Activated CD8-positive, alpha-beta T cell treated with anti-CD3 and anti-CD28 coated beads, Interleukin-2, amount 10 ng/mL, durations not matched to agents 7 days and 5 days (primary cell): ENCODE results near the gene ABHD3. TPM values are rescaled to one million over a fixed set of nuclear protein-coding genes. Genes with fewer than 3 reads are reported as not detected.
"Not testable (repeated sequence)": the region's sequence is repeated elsewhere in the genome, so short reads cannot be mapped to it uniquely, and the experiment has no call there.

Experiments
- ATAC-seq: fragments of 150-1000 bp; cut with Tn5 transposase; one replicate; pipeline ENCODE4 v1.10.0; 2021; ENCODE audit warnings: moderate library complexity
- CTCF ChIA-PET: fragments of 350-600 bp; sonication (Branson Sonifier 250); formaldehyde crosslinking; loops from one replicate; lab custom pipeline; 2021; ENCODE audit warnings: antibody characterized with exemption; lab: Charles Lee
- POLR2A ChIA-PET: fragments of 350-600 bp; sonication (Branson Sonifier 250); formaldehyde crosslinking; loops from one replicate; lab custom pipeline; 2021; ENCODE audit warnings: antibody characterized with exemption; lab: Charles Lee
- DNase-seq: peaks from one replicate; pipeline ENCODE4 v3.0.0-alpha.2; 2020
- H3K27ac Mint-ChIP-seq: one replicate; pipeline ENCODE4 v1.8.0; 2021; ENCODE audit warnings: mild to moderate bottlenecking, mixed read lengths
- H3K27me3 Mint-ChIP-seq: one replicate; pipeline ENCODE4 v1.8.0; 2021; ENCODE audit warnings: low read depth, mixed read lengths
- H3K36me3 Mint-ChIP-seq: one replicate; pipeline ENCODE4 v1.8.0; 2021; ENCODE audit warnings: low read depth, mixed read lengths
- H3K4me1 Mint-ChIP-seq: one replicate; pipeline ENCODE4 v1.8.0; 2021; ENCODE audit warnings: low read depth, mixed read lengths
- H3K4me3 Mint-ChIP-seq: one replicate; pipeline ENCODE4 v1.8.0; 2021; ENCODE audit warnings: mild to moderate bottlenecking, mixed read lengths
- H3K9me3 Mint-ChIP-seq: one replicate; pipeline ENCODE4 v1.8.0; 2022; ENCODE audit warnings: mixed read lengths; ENCODE audit not compliant: insufficient read depth
- total RNA-seq, 2 experiments: library from RNA; stranded (reverse); gene quantifications; one replicate each; pipeline ENCODE4 v1.2.3, GENCODE V29; 2021

The ABHD3 gene
- total RNA-seq, 2 experiments from 2014 or later, result 54.0 to 57.5 TPM

- H3K27ac Mint-ChIP-seq, result peak overlapping the region; percentile 94
- ChIA-PET POLR2A (interaction anchor here (0.6 to 3.2 kb wide), 7 partner anchors 11 to 140 kb away, joined by 3 to 26 read pairs (median 4); partner anchors contain the start of genes ABHD3, ESCO1 and SNRPD1), CTCF (interaction anchor here (0.6 to 2.2 kb wide), 4 partner anchors 28 to 139 kb away, joined by 3 to 11 read pairs (median 8); partner anchors contain the start of genes ABHD3 and ESCO1)
- H3K27me3 Mint-ChIP-seq, result peaks cover 15% of the 10 kb centered on the region
- ATAC-seq (peak; percentile 18), DNase-seq (no peak)
- H3K9me3 Mint-ChIP-seq, result peaks cover 10% of the 10 kb centered on the region
- H3K4me3 Mint-ChIP-seq, result peak overlapping the region; percentile 88
- peaks cover 20% of the 10 kb centered on the region for H3K36me3 Mint-ChIP-seq
- peaks cover 33% of the 10 kb centered on the region for H3K4me1 Mint-ChIP-seq
Observed at GRCh38 chr18:21739604-21740537, 35.3 kb upstream of the ABHD3 start.

- Mint-ChIP-seq H3K36me3 (peaks cover 16% of the 10 kb centered on the region), H3K27me3 (peaks cover 15% of the 10 kb centered on the region), H3K4me1 (peaks cover 15% of the 10 kb centered on the region)
- H3K4me3 Mint-ChIP-seq, POLR2A ChIA-PET, DNase-seq, H3K9me3 Mint-ChIP-seq, H3K27ac Mint-ChIP-seq, ATAC-seq: not testable (repeated sequence)
- CTCF ChIA-PET, result interaction anchor here (0.8 kb wide), 1 partner anchor 9 kb away, joined by 3 read pairs; no protein-coding TSS in a partner anchor
Observed at GRCh38 chr18:21736926-21737325, 32.4 kb upstream of the ABHD3 start.

- H3K27ac Mint-ChIP-seq, result no peak overlapping the region
- peaks cover 15% of the 10 kb centered on the region for H3K27me3 Mint-ChIP-seq
- peaks cover 13% of the 10 kb centered on the region for H3K4me1 Mint-ChIP-seq
- H3K9me3 Mint-ChIP-seq, result peaks cover 10% of the 10 kb centered on the region
- no peak overlapping the region for H3K4me3 Mint-ChIP-seq
- POLR2A ChIA-PET, result no interaction called here
- CTCF ChIA-PET, result no interaction called here
- ATAC-seq, result no peak
- no peak for DNase-seq
- peaks cover 16% of the 10 kb centered on the region for H3K36me3 Mint-ChIP-seq
Observed at GRCh38 chr18:21735452-21736015, 31.0 kb upstream of the ABHD3 start.

GRCh38 chr18:21733011-21733410 lies 28.4 kb upstream of the ABHD3 start:
- H3K27ac Mint-ChIP-seq, result no peak overlapping the region
- peaks cover 11% of the 10 kb centered on the region for H3K27me3 Mint-ChIP-seq
- CTCF ChIA-PET, result interaction anchor here (0.8 kb wide), 1 partner anchor 8 kb away, joined by 3 read pairs; no protein-coding TSS in a partner anchor
- DNase-seq (no peak), ATAC-seq (no peak)
- no peak overlapping the region for H3K4me3 Mint-ChIP-seq
- H3K4me1 Mint-ChIP-seq, result no peaks in the 10 kb centered on the region
- POLR2A ChIA-PET, result no interaction called here
- H3K36me3 Mint-ChIP-seq, result peaks cover 13% of the 10 kb centered on the region
- peaks cover 7% of the 10 kb centered on the region for H3K9me3 Mint-ChIP-seq

GRCh38 chr18:21727702-21728101 lies 23.1 kb upstream of the ABHD3 start:
- ATAC-seq (no peak), DNase-seq (no peak)
- Mint-ChIP-seq H3K27me3 (peaks cover 2% of the 10 kb centered on the region), H3K36me3 (no peaks in the 10 kb centered on the region), H3K4me3 (no peak overlapping the region), H3K27ac (no peak overlapping the region), H3K9me3 (no peaks in the 10 kb centered on the region), H3K4me1 (no peaks in the 10 kb centered on the region)
- CTCF ChIA-PET, result interaction anchor here (0.8 kb wide), 1 partner anchor 9 kb away, joined by 3 read pairs; no protein-coding TSS in a partner anchor
- POLR2A ChIA-PET, result no interaction called here

GRCh38 chr18:21725201-21725600 lies 20.6 kb upstream of the ABHD3 start:
- ChIA-PET POLR2A (no interaction called here), CTCF (no interaction called here)
- no peak for DNase-seq
- Mint-ChIP-seq H3K9me3 (no peaks in the 10 kb centered on the region), H3K4me3 (no peak overlapping the region), H3K4me1 (no peaks in the 10 kb centered on the region), H3K36me3 (no peaks in the 10 kb centered on the region), H3K27me3 (peaks cover 2% of the 10 kb centered on the region), H3K27ac (no peak overlapping the region)
- ATAC-seq, result no peak

- ATAC-seq (no peak), DNase-seq (no peak)
- ChIA-PET CTCF (no interaction called here), POLR2A (no interaction called here)
- H3K4me1 Mint-ChIP-seq, result no peaks in the 10 kb centered on the region
- H3K9me3 Mint-ChIP-seq, result no peaks in the 10 kb centered on the region
- no peaks in the 10 kb centered on the region for H3K36me3 Mint-ChIP-seq
- H3K4me3 Mint-ChIP-seq, result no peak overlapping the region
- H3K27ac Mint-ChIP-seq, result no peak overlapping the region
- peaks cover 5% of the 10 kb centered on the region for H3K27me3 Mint-ChIP-seq
Observed at GRCh38 chr18:21722687-21723086, 18.1 kb upstream of the ABHD3 start.

GRCh38 chr18:21714474-21714873 lies 9.9 kb upstream of the ABHD3 start:
- peaks cover 6% of the 10 kb centered on the region for H3K36me3 Mint-ChIP-seq
- H3K27me3 Mint-ChIP-seq, result peaks cover 12% of the 10 kb centered on the region
- ChIA-PET CTCF (interaction anchor here (0.7 kb wide), 1 partner anchor 98 kb away, joined by 3 read pairs; no protein-coding TSS in a partner anchor), POLR2A (interaction anchor here (1.1 kb wide), 1 partner anchor 11 kb away, joined by 3 read pairs; no protein-coding TSS in a partner anchor)
- H3K4me3 Mint-ChIP-seq, result no peak overlapping the region
- no peak for ATAC-seq
- no peak for DNase-seq
- peaks cover 14% of the 10 kb centered on the region for H3K9me3 Mint-ChIP-seq
- H3K4me1 Mint-ChIP-seq, result peaks cover 9% of the 10 kb centered on the region
- no peak overlapping the region for H3K27ac Mint-ChIP-seq

GRCh38 chr18:21707130-21707529 lies 2.6 kb upstream of the ABHD3 start:
- H3K36me3 Mint-ChIP-seq, result peaks cover 16% of the 10 kb centered on the region
- H3K4me3 Mint-ChIP-seq, DNase-seq, CTCF ChIA-PET, H3K27me3 Mint-ChIP-seq, POLR2A ChIA-PET, H3K27ac Mint-ChIP-seq, H3K9me3 Mint-ChIP-seq, ATAC-seq: not testable (repeated sequence)
- peaks cover 32% of the 10 kb centered on the region for H3K4me1 Mint-ChIP-seq

GRCh38 chr18:21706386-21706865 lies 1.9 kb upstream of the ABHD3 start:
- Mint-ChIP-seq H3K4me1 (peaks cover 37% of the 10 kb centered on the region), H3K4me3 (no peak overlapping the region), H3K27me3 (no peaks in the 10 kb centered on the region), H3K27ac (no peak overlapping the region), H3K9me3 (no peaks in the 10 kb centered on the region), H3K36me3 (peaks cover 22% of the 10 kb centered on the region)
- ATAC-seq, result no peak
- CTCF ChIA-PET, result no interaction called here
- no peak for DNase-seq
- POLR2A ChIA-PET, result interaction anchor here (0.6 kb wide), 1 partner anchor 144 kb away, joined by 4 read pairs; no protein-coding TSS in a partner anchor

GRCh38 chr18:21703241-21703820 lies 1.2 kb downstream of the ABHD3 start:
- H3K36me3 Mint-ChIP-seq, result peaks cover 45% of the 10 kb centered on the region
- H3K9me3 Mint-ChIP-seq, result no peaks in the 10 kb centered on the region
- peak; percentile 1 for ATAC-seq

More at GRCh38 chr18:21703241-21703820, 1.2 kb downstream of the ABHD3 start:
- DNase-seq, result peak; percentile 41
- Mint-ChIP-seq H3K27ac (peak overlapping the region; percentile 97), H3K4me3 (peak overlapping the region; percentile 97), H3K27me3 (no peaks in the 10 kb centered on the region), H3K4me1 (peaks cover 43% of the 10 kb centered on the region)
- ChIA-PET POLR2A (interaction anchor here (0.7 to 2.1 kb wide), 3 partner anchors 11 to 21 kb away, joined by 3 to 20 read pairs (median 3); no protein-coding TSS in a partner anchor), CTCF (interaction anchor here (1.2 to 2.9 kb wide), 5 partner anchors 10 to 103 kb away, joined by 3 to 15 read pairs (median 7); partner anchors contain the start of genes ESCO1 and MIB1)
